MM.1S (cell line): ENCODE measurements around the gene OR2A14.

ENCODE experiments used
- DNase-seq: peaks from one replicate; pipeline ENCODE4 v3.0.0-alpha.2; 2015
- H2AFZ ChIP-seq: fragments of 300-600 bp; sonication (generic); 2 replicates; pipeline ENCODE4 v1.6.0; 2016; ENCODE audit warnings: antibody characterized with exemption, low read length
- H3F3A ChIP-seq: fragments of 300-600 bp; sonication (generic); 2 replicates; pipeline ENCODE4 v1.6.1; 2016; ENCODE audit warnings: mild to moderate bottlenecking, antibody characterized with exemption, low read length, moderate library complexity, mixed read lengths; ENCODE audit not compliant: insufficient read depth
- H3K27ac ChIP-seq: fragments of 300-600 bp; sonication (generic); 2 replicates; pipeline ENCODE4 v1.5.1; 2016; ENCODE audit warnings: mild to moderate bottlenecking, low read length
- H3K27me3 ChIP-seq: fragments of 300-600 bp; sonication (generic); replicated peaks from 2 replicates; pipeline ENCODE4 v1.6.0; 2016; ENCODE audit warnings: low read length; ENCODE audit not compliant: insufficient read depth
- H3K36me3 ChIP-seq: fragments of 300-600 bp; sonication (generic); replicated peaks from 2 replicates; pipeline ENCODE4 v1.6.1; 2016; ENCODE audit warnings: mild to moderate bottlenecking, low read length, mixed read lengths; ENCODE audit not compliant: insufficient read depth
- H3K4me1 ChIP-seq: fragments of 300-600 bp; sonication (generic); 2 replicates; pipeline ENCODE4 v1.6.1; 2016; ENCODE audit warnings: low read length, mixed read lengths
- H3K4me2 ChIP-seq: fragments of 300-600 bp; sonication (generic); 2 replicates; pipeline ENCODE4 v1.6.0; 2016; ENCODE audit warnings: low read depth, low read length
- H3K4me3 ChIP-seq: fragments of 300-600 bp; sonication (generic); 2 replicates; pipeline ENCODE4 v1.5.1; 2016; ENCODE audit warnings: low read length, mixed read lengths
- H3K79me2 ChIP-seq: fragments of 300-600 bp; sonication (generic); 2 replicates; pipeline ENCODE4 v1.6.1; 2016; ENCODE audit warnings: mixed run types, low read length, mixed read lengths
- H3K9ac ChIP-seq: fragments of 300-600 bp; sonication (generic); 2 replicates; pipeline ENCODE4 v1.6.1; 2016; ENCODE audit warnings: low read length, mixed read lengths
- H3K9me2 ChIP-seq: fragments of 300-600 bp; sonication (generic); replicated peaks from 2 replicates; pipeline ENCODE4 v1.6.1; 2016; ENCODE audit warnings: mild to moderate bottlenecking, low read length, mixed read lengths; ENCODE audit not compliant: insufficient read depth
- H3K9me3 ChIP-seq: fragments of 300-600 bp; sonication (generic); replicated peaks from 2 replicates; pipeline ENCODE4 v1.6.1; 2016; ENCODE audit warnings: mild to moderate bottlenecking, low read length, mixed read lengths; ENCODE audit not compliant: insufficient read depth
- H4K20me1 ChIP-seq: fragments of 300-600 bp; sonication (generic); 2 replicates; pipeline ENCODE4 v1.6.1; 2016; ENCODE audit warnings: mild to moderate bottlenecking, low read length, moderate library complexity, mixed read lengths; ENCODE audit not compliant: insufficient read depth
- CTCF ChIP-seq: fragments of 300-600 bp; sonication (generic); IDR thresholded peaks from 2 replicates; pipeline ENCODE4 v1.5.1; 2016; ENCODE audit warnings: antibody characterized with exemption, low read length, mixed read lengths
- EZH2 ChIP-seq: fragments of 300-600 bp; sonication (generic); optimal IDR thresholded peaks from 2 replicates; pipeline ENCODE3; 2017; ENCODE audit warnings: low read depth, mild to moderate bottlenecking, antibody characterized with exemption, low read length, mixed read lengths
- EZH2phosphoT487 ChIP-seq: fragments of 300-600 bp; sonication (generic); IDR thresholded peaks from 2 replicates; pipeline ENCODE4 v1.6.1; 2018; ENCODE audit warnings: antibody characterized with exemption, low read length

OR2A14 gene

GRCh38 chr7:144109283-144109682, 13.7 kb upstream of the OR2A14 start, which contains the start of gene OR2A2:
Gene OR2A2 (plus strand): TSS chr7:144109583. CDS start chr7:144109583, 0 bp downstream.
- Histone ChIP-seq H3K4me3 (no peak within 1 kb of the TSS), H3K79me2 (no peaks in the 10 kb centered on the region), H3K4me1 (no peaks in the 10 kb centered on the region), H3K4me2 (no peak within 1 kb of the TSS), H3K36me3 (no peaks in the 10 kb centered on the region), H3K9ac (no peak within 1 kb of the TSS), H3F3A (no peaks in the 10 kb centered on the region), H3K9me3 (no peaks in the 10 kb centered on the region), H3K27me3 (no peaks in the 10 kb centered on the region), H4K20me1 (no peaks in the 10 kb centered on the region), H3K27ac (no peak within 1 kb of the TSS), H2AFZ (no peak within 1 kb of the TSS), H3K9me2 (0 out of 2 replicates have a peak, but pooled peaks cover 3% of the 10 kb centered on the region)
- no peak for TF ChIP-seq EZH2phosphoT487
- TF ChIP-seq EZH2, result no peak
- no peak for TF ChIP-seq CTCF
- DNase-seq, result no peak

- Histone ChIP-seq H3K4me3 (no peak overlapping the region), H2AFZ (no peak overlapping the region), H3K36me3 (no peaks in the 10 kb centered on the region), H3F3A (no peaks in the 10 kb centered on the region), H3K27ac (no peak overlapping the region), H3K4me2 (no peak overlapping the region), H3K4me1 (no peaks in the 10 kb centered on the region), H3K27me3 (no peaks in the 10 kb centered on the region), H3K9me2 (0 out of 2 replicates have a peak, but pooled peaks cover 3% of the 10 kb centered on the region), H3K9ac (no peak overlapping the region), H3K79me2 (no peaks in the 10 kb centered on the region), H4K20me1 (no peaks in the 10 kb centered on the region), H3K9me3 (no peaks in the 10 kb centered on the region)
- TF ChIP-seq CTCF, result no peak
- TF ChIP-seq EZH2phosphoT487, result no peak
- TF ChIP-seq EZH2, result no peak
- DNase-seq, result no peak
Observed at GRCh38 chr7:144110272-144110671, 12.7 kb upstream of the OR2A14 start.

- H3K4me2 ChIP-seq, result no peak overlapping the region
- H4K20me1 ChIP-seq, result no peaks in the 10 kb centered on the region
- DNase-seq, result no peak
- TF ChIP-seq CTCF (no peak), EZH2phosphoT487 (no peak), EZH2 (no peak)
- no peak overlapping the region for H2AFZ ChIP-seq
- no peak overlapping the region for H3K9ac ChIP-seq
- 0 out of 2 replicates have a peak, but pooled peaks cover 3% of the 10 kb centered on the region for H3K9me2 ChIP-seq
- no peak overlapping the region for H3K27ac ChIP-seq
- no peaks in the 10 kb centered on the region for H3K27me3 ChIP-seq
- H3K9me3 ChIP-seq, result no peaks in the 10 kb centered on the region
- no peak overlapping the region for H3K4me3 ChIP-seq
- no peaks in the 10 kb centered on the region for H3F3A ChIP-seq
- H3K79me2 ChIP-seq, result no peaks in the 10 kb centered on the region
- no peaks in the 10 kb centered on the region for H3K4me1 ChIP-seq
- H3K36me3 ChIP-seq, result no peaks in the 10 kb centered on the region
Observed at GRCh38 chr7:144113651-144114050, 9.3 kb upstream of the OR2A14 start.
